Right ventricle myocardium superior (tissue), 1 donor: ENCODE measurements around the gene BCAP31. TPM values are rescaled to one million over a fixed set of nuclear protein-coding genes. Genes with fewer than 3 reads are reported as not detected.
A peak's percentile ranks its signal among the peaks of the same experiment; 100 is the strongest.
"Not testable (repeated sequence)": the region's sequence is repeated elsewhere in the genome, so short reads cannot be mapped to it uniquely, and the experiment has no call there.

Experiments
- ATAC-seq: fragments of 200-7000 bp; cut with Tn5 transposase; one replicate; pipeline ENCODE4 v1.9.1; 2020; ENCODE audit warnings: mild to moderate bottlenecking; ENCODE audit not compliant: poor library complexity
- DNase-seq: peaks from one replicate; pipeline ENCODE4 v3.0.0-alpha.2; 2020
- intact Hi-C: fragments of 100-400 bp; cut with DNase I; formaldehyde crosslinking; loops from one replicate; pipeline ENCODE4 v1.11.2; 2022
- total RNA-seq: library from RNA; stranded (reverse); fragmentation: NEBNext Ultra II Directional; extraction: Animal tissue kit (Norgen Biotek cat#: 25700); gene quantifications from one replicate; pipeline ENCODE4 v1.2.1, GENCODE V29; 2021
- donor health status: DM: no; HTN: yes; CAD: no; lungs with severe emphysema.

The BCAP31 gene
- total RNA-seq, 1 donor from 2014 or later: 86.4 TPM

DNA sequence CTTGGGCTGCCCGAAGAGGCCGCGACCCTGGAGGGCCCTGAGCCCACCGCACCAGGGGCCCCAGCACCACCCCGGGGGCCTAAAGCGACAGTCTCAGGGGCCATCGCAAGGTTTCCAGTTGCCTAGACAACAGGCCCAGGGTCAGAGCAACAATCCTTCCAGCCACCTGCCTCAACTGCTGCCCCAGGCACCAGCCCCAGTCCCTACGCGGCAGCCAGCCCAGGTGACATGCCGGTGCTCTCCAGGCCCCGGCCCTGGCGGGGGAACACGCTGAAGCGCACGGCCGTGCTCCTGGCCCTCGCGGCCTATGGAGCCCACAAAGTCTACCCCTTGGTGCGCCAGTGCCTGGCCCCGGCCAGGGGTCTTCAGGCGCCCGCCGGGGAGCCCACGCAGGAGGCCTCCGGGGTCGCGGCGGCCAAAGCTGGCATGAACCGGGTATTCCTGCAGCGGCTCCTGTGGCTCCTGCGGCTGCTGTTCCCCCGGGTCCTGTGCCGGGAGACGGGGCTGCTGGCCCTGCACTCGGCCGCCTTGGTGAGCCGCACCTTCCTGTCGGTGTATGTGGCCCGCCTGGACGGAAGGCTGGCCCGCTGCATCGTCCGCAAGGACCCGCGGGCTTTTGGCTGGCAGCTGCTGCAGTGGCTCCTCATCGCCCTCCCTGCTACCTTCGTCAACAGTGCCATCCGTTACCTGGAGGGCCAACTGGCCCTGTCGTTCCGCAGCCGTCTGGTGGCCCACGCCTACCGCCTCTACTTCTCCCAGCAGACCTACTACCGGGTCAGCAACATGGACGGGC lies 1.0 kb upstream of the BCAP31 start:
- DNase-seq (no peak), ATAC-seq (no peak)
- intact Hi-C loops: no loop called here

GRCh38 chrX:153723351-153724251 lies 586 bp downstream of the BCAP31 start:
- intact Hi-C loops: no loop called here
- ATAC-seq (peak; percentile 1), DNase-seq (no peak)

GRCh38 chrX:153722704-153723350 lies 1.4 kb downstream of the BCAP31 start:
- intact Hi-C loops: no loop called here
- ATAC-seq (no peak), DNase-seq (no peak)

- DNase-seq (no peak), ATAC-seq (no peak)
- intact Hi-C loops: no loop called here
These were observed 4.5 kb downstream of the BCAP31 start for GRCh38 chrX:153719701-153720100.

DNA sequence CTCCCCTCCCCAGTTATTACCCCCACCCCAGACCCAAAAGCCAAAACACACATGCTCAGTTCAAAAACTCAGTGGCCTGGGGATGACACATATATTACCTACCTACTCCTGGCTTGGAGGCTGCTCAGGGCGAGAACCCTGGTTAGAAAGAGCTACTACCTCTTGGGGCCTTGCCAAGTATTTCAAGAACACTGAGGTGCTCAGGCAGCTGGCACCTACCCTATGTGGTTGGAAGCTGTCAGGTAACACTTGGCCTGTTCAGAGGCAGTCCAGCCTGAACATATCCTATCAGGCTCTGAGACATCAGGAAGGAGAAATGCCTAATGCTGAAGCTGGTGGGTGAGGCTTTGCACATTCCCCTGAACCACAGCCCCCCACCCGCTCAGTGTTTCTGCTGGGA lies 4.9 kb downstream of the BCAP31 start:
- DNase-seq: no peak
- ATAC-seq: no peak
- intact Hi-C loops: no loop called here

DNA sequence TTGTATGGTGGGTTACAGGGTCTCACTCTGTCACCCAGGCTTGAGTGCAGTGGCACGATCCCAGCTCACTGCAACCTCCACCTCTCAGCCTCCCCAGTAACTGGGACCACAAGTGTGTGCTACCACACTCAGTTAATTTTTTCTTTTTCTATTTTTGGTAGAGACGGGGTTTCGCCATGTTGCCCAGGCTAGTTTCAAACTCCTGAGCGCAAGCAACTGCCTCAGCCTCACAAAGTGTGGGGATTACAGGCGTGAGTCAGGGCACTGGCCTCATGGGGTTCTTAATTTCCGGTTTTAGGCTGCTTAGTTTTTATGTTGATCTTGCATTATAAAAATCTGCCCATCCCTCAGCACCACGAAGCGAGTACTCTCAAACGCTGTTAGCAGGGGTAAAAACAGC lies 6.7 kb downstream of the BCAP31 start:
- no peak for ATAC-seq

GRCh38 chrX:153714256-153714655 lies 9.9 kb downstream of the BCAP31 start:
- intact Hi-C loops: no loop called here
- ATAC-seq (no peak), DNase-seq (no peak)

More for the DNA sequence above, 6.7 kb downstream of the BCAP31 start:
- no peak for DNase-seq
- intact Hi-C loops: no loop called here

GRCh38 chrX:153709726-153710674 lies 14.2 kb downstream of the BCAP31 start:
- no peak for DNase-seq
- intact Hi-C loops: no loop called here
- no peak for ATAC-seq

- intact Hi-C loops: no loop called here
- DNase-seq: peak; percentile 73
- peak; percentile 78 for ATAC-seq
These were observed 15.8 kb downstream of the BCAP31 start for GRCh38 chrX:153708415-153708814.

DNA sequence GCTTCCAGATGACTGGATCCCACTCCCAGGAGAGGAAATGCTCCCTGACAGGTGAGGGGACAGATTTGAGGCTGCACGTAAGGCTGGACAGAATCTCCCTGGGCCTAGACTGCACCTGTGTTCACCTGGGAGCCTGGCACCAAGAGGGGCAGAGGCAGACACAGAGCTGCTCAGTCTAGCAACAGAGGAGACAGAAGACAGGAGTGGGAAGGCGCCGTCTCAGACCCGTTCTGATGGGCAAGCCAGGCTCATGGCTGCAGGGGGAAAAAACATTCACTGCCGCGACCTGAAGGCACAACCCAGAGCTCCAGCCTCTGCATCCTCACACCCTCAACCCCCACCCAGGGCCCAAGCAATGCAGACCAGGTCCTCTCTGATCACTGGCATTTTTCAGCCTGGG lies 16.8 kb downstream of the BCAP31 start:
- ATAC-seq (no peak), DNase-seq (no peak)
- intact Hi-C loops: no loop called here

DNA sequence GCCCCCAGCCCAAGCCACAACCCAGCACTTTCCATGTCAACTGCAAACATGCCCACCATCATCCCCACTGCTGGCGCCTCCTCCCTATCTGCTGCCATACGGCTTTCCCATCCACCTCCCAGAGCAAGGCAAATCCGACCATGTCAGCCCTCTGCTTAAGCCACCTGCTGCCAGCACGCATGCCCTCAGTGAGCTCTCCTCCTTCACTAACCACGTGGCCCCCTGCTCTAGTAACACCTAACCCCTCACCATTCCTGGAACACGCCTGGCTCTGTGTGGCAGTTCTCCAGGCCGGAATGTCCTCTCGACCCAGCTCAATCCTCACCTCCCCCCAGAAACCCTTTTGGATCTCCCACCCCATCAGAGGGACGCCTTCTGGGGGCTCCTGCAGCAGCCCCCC lies 17.4 kb downstream of the BCAP31 start:
- DNase-seq (no peak), ATAC-seq (peak; percentile 21)
- intact Hi-C loops: no loop called here

DNA sequence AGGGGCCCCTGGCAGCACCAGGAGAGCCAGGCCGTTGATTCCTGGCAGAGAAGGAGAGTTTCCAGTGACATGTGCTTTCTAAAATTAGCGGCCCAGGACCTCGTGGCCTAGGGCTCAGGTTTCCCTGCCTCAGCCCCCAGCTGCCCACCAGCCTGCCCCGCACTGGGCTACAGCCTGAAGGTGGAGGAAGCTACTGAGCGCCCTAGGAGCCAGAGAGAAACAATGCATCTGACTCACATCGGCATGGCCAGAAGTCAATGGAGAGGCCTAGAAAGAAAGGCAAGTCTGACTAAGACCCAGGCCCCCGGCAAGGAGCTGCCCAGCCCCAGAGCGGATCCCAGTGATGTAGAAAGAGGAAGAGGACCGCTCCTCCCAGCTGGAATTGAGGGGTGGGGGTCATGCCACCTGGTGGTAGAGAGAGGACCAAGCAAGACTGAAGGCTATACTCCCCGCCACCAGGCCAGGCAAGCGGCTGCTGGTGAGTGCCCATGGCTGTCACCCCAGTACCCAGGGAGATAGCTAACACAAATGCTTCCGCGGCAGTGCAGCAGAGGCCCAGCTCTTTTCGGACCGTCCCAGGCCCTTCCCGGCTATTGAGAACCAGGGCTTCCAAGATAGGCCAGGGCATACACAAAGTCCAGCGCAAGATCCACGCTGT lies 18.7 kb downstream of the BCAP31 start:
- DNase-seq, intact Hi-C loops: not testable (repeated sequence)
- peak; percentile 49 for ATAC-seq

GRCh38 chrX:153704631-153705402 lies 19.4 kb downstream of the BCAP31 start:
- DNase-seq, intact Hi-C loops, ATAC-seq: not testable (repeated sequence)

GRCh38 chrX:153704021-153704526 lies 20.1 kb downstream of the BCAP31 start:
- DNase-seq (no peak), ATAC-seq (no peak)
- intact Hi-C loops: no loop called here

GRCh38 chrX:153703036-153703370 lies 21.2 kb downstream of the BCAP31 start:
- no peak for ATAC-seq
- DNase-seq: peak; percentile 70
- intact Hi-C loops: no loop called here

DNA sequence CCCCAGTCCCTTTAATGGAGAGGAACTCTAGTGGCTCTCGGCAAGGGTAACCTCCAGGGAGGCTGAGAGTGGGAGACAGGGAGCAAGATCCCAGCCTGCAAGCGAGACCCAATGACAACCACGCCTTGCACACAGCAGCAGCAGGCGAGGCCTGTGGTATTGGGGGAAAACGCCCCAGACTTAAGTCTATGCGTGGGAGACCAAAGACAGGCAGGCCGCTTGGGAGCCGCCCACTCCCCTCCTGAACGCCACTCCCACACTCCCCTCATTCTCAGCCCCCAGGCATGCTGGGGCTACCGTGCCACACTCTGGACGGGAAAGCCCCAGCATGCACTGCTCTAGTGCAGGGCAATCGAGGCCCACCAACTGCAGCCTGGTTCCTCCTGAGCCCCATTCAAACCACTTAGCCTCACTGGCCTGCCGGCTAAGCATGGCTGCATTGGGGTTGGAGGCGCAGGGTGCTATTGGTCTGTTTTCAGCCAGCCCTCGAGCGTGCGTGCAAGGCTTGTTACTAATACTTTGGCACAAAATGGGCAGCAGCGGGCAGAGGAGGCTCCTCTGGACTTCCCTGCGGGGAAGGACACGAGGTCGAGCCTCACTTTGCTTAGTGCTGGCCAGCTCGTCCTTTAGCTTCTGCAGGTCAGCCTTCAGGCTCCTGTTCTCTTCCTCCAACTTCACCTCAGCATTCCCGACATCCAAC lies 21.7 kb downstream of the BCAP31 start:
- DNase-seq (no peak), ATAC-seq (no peak)
- intact Hi-C loops: no loop called here
